Measurements from ENCODE around the gene CCL28.

GRCh38 chr5:43429706-43430105 is 17.5 kb upstream of the CCL28 start:
- TF ChIP-seq FOXK2 (IDR thresholded peaks at IDR 0.05) (no peak), BHLHE40 (IDR thresholded peaks at IDR 0.05; ENCODE audit: borderline replicate concordance) (no peak), LEF1 (IDR thresholded peaks at IDR 0.05; ENCODE audit: borderline replicate concordance) (no peak), CTBP1 (IDR thresholded peaks at IDR 0.05; ENCODE audit: borderline replicate concordance) (no peak), FOXM1 (IDR thresholded peaks at IDR 0.05; ENCODE audit: borderline replicate concordance) (no peak), SUZ12 (IDR thresholded peaks at IDR 0.05) (no peak), SP1 (IDR thresholded peaks at IDR 0.05) (no peak), L3MBTL2 (conservative IDR thresholded peaks at IDR 0.05) (no peak)
